Thyroid gland (tissue), 4 donors: ENCODE measurements around the gene CPLX1.

Experiments used
- CTCF ChIP-seq, 6 experiments: fragments of 200-600 bp in 3 of 6; fragments of 450-650 bp in 3 of 6; sonication (generic) in 3 of 6; IDR thresholded peaks; one replicate each; pipeline ENCODE4 v1.5.1; 2016 to 2019; ENCODE audit warnings: antibody characterized with exemption in 6 of 6, mild to moderate bottlenecking in 2 of 6, inconsistent platforms in 1 of 6, moderate library complexity in 1 of 6
- POLR2A ChIP-seq, 2 donors: fragments of 450-650 bp; IDR thresholded peaks; one replicate each; pipeline ENCODE4 v1.6.1; 2017; ENCODE audit warnings: antibody characterized with exemption in 2 of 2, mild to moderate bottlenecking in 2 of 2, moderate library complexity in 1 of 2

- TF ChIP-seq CTCF (IDR thresholded peaks at IDR 0.05) (no peak), POLR2A (IDR thresholded peaks at IDR 0.05) (no peak)
These were observed 11.5 kb downstream of the CPLX1 start for GRCh38 chr4:814312-814850.
